Endothelial cell of umbilical vein (primary cell): ENCODE results near the gene TH.

Experiments used
- CTCF ChIP-seq, 2 donors: IDR thresholded peaks; 1 replicate in 1 of 2; 2 replicates in 1 of 2; pipeline ENCODE4 v1.5.1; 2011; ENCODE audit warnings: low read length in 2 of 2, mild to moderate bottlenecking in 2 of 2, moderate library complexity in 2 of 2, control low read depth in 1 of 2, inconsistent platforms in 1 of 2, low read depth in 1 of 2; ENCODE audit not compliant: insufficient read depth in 1 of 2; ENCODE audit errors: extremely low read depth in 1 of 2
- EZH2 ChIP-seq: IDR thresholded peaks from 2 replicates; pipeline ENCODE4 v1.6.1; 2012; ENCODE audit warnings: borderline replicate concordance, low read depth, mild to moderate bottlenecking, moderate library complexity, low read length, inconsistent platforms; ENCODE audit not compliant: severe bottlenecking
- GATA2 ChIP-seq: IDR thresholded peaks from 2 replicates; pipeline ENCODE4 v1.7.0; 2011; ENCODE audit warnings: low read depth, mild to moderate bottlenecking, moderate library complexity, mixed read lengths, low read length; ENCODE audit not compliant: insufficient read length, insufficient read depth
- MYC ChIP-seq: IDR thresholded peaks from one replicate; pipeline ENCODE4 v1.6.1; 2011; ENCODE audit warnings: mild to moderate bottlenecking, low read depth, low read length

GRCh38 chr11:2167141-2168045, 4.2 kb downstream of the TH start:
- no peak for TF ChIP-seq CTCF (IDR thresholded peaks at IDR 0.05; ENCODE audit: extremely low read depth in 1 of 2, insufficient read depth in 1 of 2, low read depth in 1 of 2, low read length in 2 of 2)
- no peak for TF ChIP-seq GATA2
- TF ChIP-seq EZH2: no peak
- no peak for TF ChIP-seq MYC
